ENCODE measurements around the gene ST3GAL2.

DNA sequence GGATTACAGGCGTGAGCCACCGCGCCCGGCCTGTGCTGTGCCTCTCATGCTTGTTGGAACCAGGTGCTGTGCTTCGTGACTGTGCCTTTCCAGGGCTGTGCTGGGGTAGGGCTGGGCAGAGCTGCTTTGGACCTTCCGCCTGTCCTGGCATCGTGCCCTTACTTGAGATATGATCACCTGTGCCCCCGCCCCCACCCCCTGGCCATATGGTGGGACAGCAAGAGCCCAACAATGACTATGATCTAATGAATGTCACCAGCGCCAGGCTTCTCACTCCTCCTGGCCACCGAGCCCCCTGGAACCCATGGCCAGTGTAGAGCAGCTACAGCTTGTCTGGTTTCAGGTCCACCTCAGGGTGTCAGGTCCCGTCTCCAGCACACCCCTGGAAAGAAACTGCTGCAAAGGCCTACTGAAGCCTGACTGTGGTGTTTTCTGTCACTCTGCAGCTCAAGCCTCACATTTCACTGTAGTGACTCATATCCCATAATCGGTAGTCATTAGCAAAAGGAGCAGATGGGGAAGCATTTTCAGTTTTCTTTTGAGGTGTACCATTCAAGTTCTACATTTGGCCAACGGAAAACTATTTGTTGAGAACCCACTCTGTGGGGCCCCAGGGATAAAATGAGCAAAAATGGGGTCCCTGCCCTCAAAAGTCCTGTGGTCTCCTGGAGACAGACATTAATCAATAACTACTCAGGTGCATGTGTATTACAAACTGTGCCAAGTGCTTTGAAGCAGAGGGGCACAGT, 37.5 kb upstream of the ST3GAL2 start:
- TF ChIP-seq EZH2 (IDR thresholded peaks at IDR 0.05), result no peak
- TF ChIP-seq FOXP2 (optimal IDR thresholded peaks at IDR 0.05; ENCODE audit: control extremely low read depth, extremely low read length, insufficient read depth), result no peak
- no peak for TF ChIP-seq POLR2AphosphoS5 (IDR thresholded peaks at IDR 0.05; ENCODE audit: borderline replicate concordance, low read depth, low read length)

Measured in SK-N-MC (cell line).